Aorta (tissue), 5 donors: Measurements from ENCODE around the gene ADAM12. TPM values are rescaled to one million over a fixed set of nuclear protein-coding genes. Genes with fewer than 3 reads are reported as not detected.

ENCODE experiments used
- ATAC-seq: fragments of 200-7000 bp; cut with Tn5 transposase; one replicate; pipeline ENCODE4 v1.9.1; 2022; ENCODE audit warnings: moderate library complexity; ENCODE audit not compliant: low FRiP score
- DNase-seq, 2 donors: peaks; one replicate each; pipeline ENCODE4 v3.0.0-alpha.2; 2020
- H3K27ac ChIP-seq, 2 donors: one replicate each; pipeline ENCODE4 v1.5.1; 2013; ENCODE audit warnings: low read length in 2 of 2, mild to moderate bottlenecking in 2 of 2, moderate library complexity in 2 of 2, control low read depth in 1 of 2, inconsistent platforms in 1 of 2, low read depth in 1 of 2
- H3K27me3 ChIP-seq, 2 donors: one replicate each; pipeline ENCODE4 v1.6.1; 2013; ENCODE audit warnings: control low read depth in 1 of 2, low read length in 1 of 2, mild to moderate bottlenecking in 1 of 2, moderate library complexity in 1 of 2; ENCODE audit not compliant: insufficient read depth in 2 of 2, control insufficient read depth in 1 of 2
- H3K36me3 ChIP-seq, 2 donors: one replicate each; pipeline ENCODE4 v1.6.1; 2013; ENCODE audit warnings: control low read depth in 1 of 2, low read length in 1 of 2, mild to moderate bottlenecking in 1 of 2; ENCODE audit not compliant: insufficient read depth in 2 of 2, control insufficient read depth in 1 of 2
- H3K4me1 ChIP-seq, 2 donors: one replicate each; pipeline ENCODE4 v1.6.1; 2013; ENCODE audit warnings: low read length in 2 of 2, control low read depth in 1 of 2, mild to moderate bottlenecking in 1 of 2, moderate library complexity in 1 of 2; ENCODE audit not compliant: insufficient read depth in 2 of 2, control insufficient read depth in 1 of 2
- H3K4me3 ChIP-seq, 2 donors: one replicate each; pipeline ENCODE4 v1.5.1; 2013; ENCODE audit warnings: low read length in 2 of 2, control low read depth in 1 of 2, mild to moderate bottlenecking in 1 of 2
- H3K9me3 ChIP-seq: one replicate; pipeline ENCODE4 v1.6.1; 2013; ENCODE audit warnings: mild to moderate bottlenecking, low read length; ENCODE audit not compliant: control insufficient read depth
- WGBS, 2 donors: extraction: QIAGEN DNeasy Blood & Tissue Kit; methylation state at CpG; one replicate each; pipeline ENCODE4 v1.1.7; 2013; 5-methylcytosine and 5-hydroxymethylcytosine counted together
- intact Hi-C, 2 donors: fragments of 100-400 bp; cut with DNase I; formaldehyde crosslinking; loops; one replicate each; pipeline versions ENCODE4 v1.14.2 to v1.15.0; 2022
- polyA plus RNA-seq, 2 donors: library from polyadenylated mRNA; stranded (reverse); fragments of 200-250 nt; gene quantifications; one replicate each; pipeline ENCODE4 v1.2.3, GENCODE V29; 2013
- total RNA-seq, 2 donors: library from RNA; stranded (reverse); fragmentation: NEBNext Ultra II Directional; extraction: Animal tissue kit (Norgen Biotek cat#: 25700); gene quantifications; one replicate each; pipeline ENCODE4 v1.2.1, GENCODE V29; 2021
- donor health status: healthy with polysubstance abuse.
- donor health status: Bipolar disorder and iron deficiency.
- donor health status: DM: no; HTN: no; CAD: no.
- donor health status: DM: no; HTN: no; CAD: no.
- donor health status: DM: yes; HTN: yes; CAD: no.

The ADAM12 gene
- total and polyA plus RNA-seq, 4 donors, result 0.13 to 9.4 (median 5.5) TPM; not detected in 1

GRCh38 chr10:126272526-126272925 is 115.8 kb downstream of the ADAM12 start:
- ATAC-seq, result no peak
- Histone ChIP-seq H3K4me1 (no peaks in the 10 kb centered on the region), H3K27me3 (no peaks in the 10 kb centered on the region), H3K9me3 (no peaks in the 10 kb centered on the region), H3K36me3 (no peaks in the 10 kb centered on the region), H3K4me3 (no peak overlapping the region), H3K27ac (no peak overlapping the region)
- intact Hi-C loops, result no loop called here
- 81 to 91% methylated on average over 2 of the region's 2 CpGs for WGBS, 2 donors
- no peak for DNase-seq

GRCh38 chr10:126270111-126270510 is 118.2 kb downstream of the ADAM12 start:
- 95 to 96% methylated on average over 5 of the region's 5 CpGs for WGBS, 2 donors
- DNase-seq (no peak), ATAC-seq (no peak)
- Histone ChIP-seq H3K36me3 (no peaks in the 10 kb centered on the region), H3K9me3 (peaks cover 5% of the 10 kb centered on the region), H3K4me1 (no peaks in the 10 kb centered on the region), H3K4me3 (no peak overlapping the region), H3K27me3 (peaks cover 0 to 1% of the 10 kb centered on the region in 2 donors), H3K27ac (no peak overlapping the region)
- intact Hi-C loops, result no loop called here

GRCh38 chr10:126268013-126268920 is 120.0 kb downstream of the ADAM12 start:
- H3K4me1 ChIP-seq, result no peaks in the 10 kb centered on the region
- H3K27me3 ChIP-seq, result peaks cover 0 to 1% of the 10 kb centered on the region in 2 donors
- 84 to 87% methylated on average over 12 of the region's 12 CpGs for WGBS, 2 donors
- DNase-seq, result no peak
- H3K9me3 ChIP-seq, result peaks cover 5% of the 10 kb centered on the region
- intact Hi-C loops, result no loop called here
- no peaks in the 10 kb centered on the region for H3K36me3 ChIP-seq
- H3K27ac ChIP-seq, result no peak overlapping the region
- H3K4me3 ChIP-seq, result no peak overlapping the region
- no peak for ATAC-seq

GRCh38 chr10:126264102-126265018 is 123.9 kb downstream of the ADAM12 start:
- 57 to 60% methylated on average over 14 of the region's 14 CpGs for WGBS, 2 donors
- DNase-seq, result no peak
- Histone ChIP-seq H3K4me3 (no peak overlapping the region), H3K9me3 (peaks cover 5% of the 10 kb centered on the region), H3K36me3 (no peaks in the 10 kb centered on the region), H3K4me1 (no peaks in the 10 kb centered on the region), H3K27me3 (peaks cover 0 to 1% of the 10 kb centered on the region in 2 donors), H3K27ac (no peak overlapping the region)
- no peak for ATAC-seq
- intact Hi-C loops, result no loop called here

GRCh38 chr10:126263006-126263676 is 125.1 kb downstream of the ADAM12 start:
- Histone ChIP-seq H3K4me3 (no peak overlapping the region), H3K27me3 (peaks cover 0 to 1% of the 10 kb centered on the region in 2 donors), H3K4me1 (no peaks in the 10 kb centered on the region), H3K27ac (no peak overlapping the region), H3K9me3 (peaks cover 5% of the 10 kb centered on the region), H3K36me3 (no peaks in the 10 kb centered on the region)
- 70 to 75% methylated on average over 4 of the region's 4 CpGs for WGBS, 2 donors
- intact Hi-C loops, result no loop called here
- ATAC-seq, result no peak
- no peak for DNase-seq

GRCh38 chr10:126262233-126262838 is 125.9 kb downstream of the ADAM12 start:
- Histone ChIP-seq H3K9me3 (peaks cover 5% of the 10 kb centered on the region), H3K27ac (no peak overlapping the region), H3K4me3 (no peak overlapping the region), H3K36me3 (no peaks in the 10 kb centered on the region), H3K4me1 (no peaks in the 10 kb centered on the region), H3K27me3 (peaks cover 0 to 1% of the 10 kb centered on the region in 2 donors)
- DNase-seq, result no peak
- no peak for ATAC-seq
- WGBS, 2 donors, result 26 to 56% methylated on average over 1 of the region's 1 CpG
- intact Hi-C loops, result no loop called here

GRCh38 chr10:126259760-126260479 is 128.4 kb downstream of the ADAM12 start:
- Histone ChIP-seq H3K4me1 (no peaks in the 10 kb centered on the region), H3K36me3 (no peaks in the 10 kb centered on the region), H3K27me3 (no peaks in the 10 kb centered on the region), H3K27ac (no peak overlapping the region), H3K4me3 (no peak overlapping the region), H3K9me3 (no peaks in the 10 kb centered on the region)
- DNase-seq (no peak), ATAC-seq (no peak)
- intact Hi-C loops, result no loop called here
- WGBS, 2 donors, result 88 to 91% methylated on average over 7 of the region's 7 CpGs
